HepG2 (cell line): ENCODE results near the gene CADM2. TPM values are rescaled to one million over a fixed set of nuclear protein-coding genes. Genes with fewer than 3 reads are reported as not detected.
A peak's percentile ranks its signal among the peaks of the same experiment; 100 is the strongest.

Source experiments
- ATAC-seq: fragments of 200-7000 bp; cut with Tn5 transposase; 3 replicates; pipeline ENCODE4 v1.9.1; 2020; ENCODE audit warnings: mild to moderate bottlenecking, moderate library complexity
- BruUV-seq: library from RNA; stranded (reverse); fragments of 400-500 nt; replicated peaks from 2 replicates; lab custom pipeline; 2021; lab: Mats Ljungman, UMichigan
- CTCF ChIA-PET: fragments of 300-600 bp; formaldehyde crosslinking; extraction: SDS; loops from one replicate; lab custom pipeline; 2021; ENCODE audit warnings: low total read pairs, inconsistent platforms, low intra/inter-chr PET ratio; lab: Yijun Ruan, JAX
- POLR2A ChIA-PET: fragments of 350-600 bp; sonication (Branson Sonifier 250); formaldehyde crosslinking; loops from one replicate; lab custom pipeline; 2020; ENCODE audit warnings: antibody characterized with exemption, inconsistent platforms; lab: Yijun Ruan, JAX
- DNase-seq: peaks from one replicate; pipeline ENCODE4 v3.0.0-alpha.2; 2015; ENCODE audit warnings: low spot score
- FAIRE-seq: peaks from 3 replicates; lab custom pipeline; 2011; peaks lifted over from hg19 to GRCh38; lab: Jason Lieb, UNC
- H2AFZ ChIP-seq: one replicate; pipeline ENCODE4 v1.6.1; 2011; ENCODE audit warnings: low read length, inconsistent platforms
- H3K27ac ChIP-seq: fragments of 300-600 bp; 3 replicates; pipeline ENCODE4 v1.8.0; 2011; ENCODE audit warnings: mixed run types, mild to moderate bottlenecking, mixed read lengths, low read length, inconsistent platforms; ENCODE audit not compliant: insufficient read depth; ENCODE audit errors: extremely low read length
- H3K27me3 ChIP-seq, 2 experiments: fragments of 200-600 bp in 1 of 2; 2 replicates in 1 of 2; 3 replicates in 1 of 2; pipeline versions ENCODE4 v1.6.0 to v1.8.0; 2011; ENCODE audit warnings: low read length in 2 of 2, mild to moderate bottlenecking in 2 of 2, moderate library complexity in 2 of 2, inconsistent platforms in 1 of 2; ENCODE audit not compliant: insufficient read depth in 2 of 2, control insufficient read depth in 1 of 2
- H3K36me3 ChIP-seq, 2 experiments: fragments of 200-600 bp in 1 of 2; replicated peaks in 1 of 2; 2 replicates in 1 of 2; 3 replicates in 1 of 2; pipeline versions ENCODE4 v1.5.1 to v1.8.0; 2011; ENCODE audit warnings: low read length in 2 of 2, inconsistent platforms in 1 of 2; ENCODE audit not compliant: insufficient read depth in 2 of 2, control insufficient read depth in 1 of 2
- H3K4me1 ChIP-seq: 2 replicates; pipeline ENCODE4 v1.5.1; 2012; ENCODE audit warnings: low read length, inconsistent platforms; ENCODE audit not compliant: insufficient read depth
- H3K4me2 ChIP-seq: 2 replicates; pipeline ENCODE4 v1.6.0; 2011; ENCODE audit warnings: low read depth, low read length, inconsistent platforms
- H3K4me3 ChIP-seq, 3 experiments: fragments of 200-600 bp in 1 of 3; sonication (generic), shearing (Covaris generic) in 1 of 3; replicated peaks in 1 of 3; 2 replicates each; pipeline ENCODE4 v1.5.1; 2011 to 2016; ENCODE audit warnings: low read length in 3 of 3, inconsistent platforms in 2 of 3, low read depth in 2 of 3, mild to moderate bottlenecking in 2 of 3, control low read depth in 1 of 3, mixed read lengths in 1 of 3; ENCODE audit not compliant: insufficient read depth in 1 of 3
- H3K79me2 ChIP-seq: one replicate; pipeline ENCODE4 v1.6.1; 2011; ENCODE audit warnings: low read length, inconsistent platforms; ENCODE audit not compliant: insufficient read depth
- H3K9ac ChIP-seq: 2 replicates; pipeline ENCODE4 v1.6.0; 2011; ENCODE audit warnings: mild to moderate bottlenecking, low read depth, low read length, inconsistent platforms; ENCODE audit not compliant: insufficient read depth
- H3K9me3 ChIP-seq: 2 replicates; pipeline ENCODE4 v1.5.1; 2012; ENCODE audit warnings: mild to moderate bottlenecking, low read length
- H4K20me1 ChIP-seq: 2 replicates; pipeline ENCODE4 v1.6.0; 2011; ENCODE audit warnings: inconsistent platforms, mild to moderate bottlenecking, low read length, moderate library complexity; ENCODE audit not compliant: insufficient read depth
- CC2D1A ChIP-seq: sonication (generic); formaldehyde crosslinking; IDR thresholded peaks from 2 replicates; pipeline ENCODE4 v1.8.1; 2023; ENCODE audit warnings: mild to moderate bottlenecking, missing genetic modification reagents
- MAFF ChIP-seq: IDR thresholded peaks from 2 replicates; pipeline ENCODE4 v1.6.1; 2011; ENCODE audit warnings: low read depth, low read length, improper control_type of control experiment
- MAFK ChIP-seq, 2 experiments: IDR thresholded peaks in 1 of 2; conservative IDR thresholded peaks in 1 of 2; 2 replicates each; pipeline ENCODE4 v1.6.1; 2011; ENCODE audit warnings: improper control_type of control experiment in 2 of 2, low read length in 2 of 2
- MLXIP ChIP-seq: sonication (generic); formaldehyde crosslinking; IDR thresholded peaks from 2 replicates; pipeline ENCODE4 v1.9.0; 2021; ENCODE audit warnings: missing genetic modification reagents, borderline replicate concordance
- WGBS: methylation state at CpG from one replicate; pipeline ENCODE4 v1.1.6; 2017; ENCODE audit warnings: low lambda C conversion rate; 5-methylcytosine and 5-hydroxymethylcytosine counted together
- in situ Hi-C: cut with HindIII; loops from 2 replicates; pipeline ENCODE4 v1.10.0; 2017; ENCODE audit warnings: low pct_unique_long_range_greater_than_20kb; ENCODE audit not compliant: extremely low pct_ligation_motif_present
- intact Hi-C: fragments of 100-400 bp; cut with micrococcal nuclease; formaldehyde crosslinking; loops from one replicate; pipeline ENCODE4 v1.10.0; 2022; ENCODE audit not compliant: unreplicated experiment
- polyA plus RNA-seq, 8 experiments: library from polyadenylated mRNA; depleted of rRNA in 3 of 8; stranded (reverse) in 7 of 8; unstranded in 1 of 8; fragments of >200 nt; fragmentation: Illumina TruSeq in 4 of 8; extraction: Trizol in 4 of 8; gene quantifications; 2 replicates each; pipeline versions ENCODE4 v1.2.1 to v1.2.3, GENCODE V29; 2011 to 2016; ENCODE audit warnings: low read depth in 4 of 8, missing spikeins in 1 of 8, mixed read lengths in 1 of 8; ENCODE audit not compliant: insufficient read depth in 1 of 8
- total RNA-seq, 5 experiments: library from RNA; depleted of rRNA; stranded (reverse); fragments of >200 nt; fragmentation: Illumina TruSeq; extraction: Trizol; gene quantifications; 2 replicates each; pipeline ENCODE4 v1.2.3, GENCODE V29; 2016; ENCODE audit warnings: low read depth in 1 of 5

CADM2 gene
- total and polyA plus RNA-seq, 2 of the 13 experiments (the other 11 are each of a cell fraction or from before 2014, with no cell fraction given): not detected

GRCh38 chr3:85176799-85177198 is 218.0 kb downstream of the CADM2 start (continued):
- TF ChIP-seq CC2D1A (CRISPR knock-in tag): no peak

GRCh38 chr3:85182975-85183752 is 224.4 kb downstream of the CADM2 start:
- no peak overlapping the region for H3K27ac ChIP-seq
- H3K4me1 ChIP-seq: no peaks in the 10 kb centered on the region
- H3K27me3 ChIP-seq: no peaks in the 10 kb centered on the region
- no peak overlapping the region for H3K4me3 ChIP-seq
- H2AFZ ChIP-seq: no peak overlapping the region
- ChIA-PET POLR2A (no interaction called here), CTCF (no interaction called here)
- no peaks in the 10 kb centered on the region for H4K20me1 ChIP-seq
- no TSS peak for BruUV-seq
- H3K36me3 ChIP-seq: no peaks in the 10 kb centered on the region
- H3K9me3 ChIP-seq: no peaks in the 10 kb centered on the region
- 18% methylated on average over 3 of the region's 3 CpGs for WGBS
- no peak overlapping the region for H3K4me2 ChIP-seq
- FAIRE-seq: no peak
- in situ Hi-C loops: no loop called here
- ATAC-seq: no peak
- no peak for TF ChIP-seq MLXIP (CRISPR knock-in tag)
- peak; percentile 54; the same call in 1 of the 2 replicates for TF ChIP-seq MAFF
- TF ChIP-seq MAFK (conservative IDR thresholded peaks at IDR 0.05 in 1 of 2, IDR thresholded peaks at IDR 0.05 in 1 of 2; ENCODE audit: low read length in 2 of 2): peak; percentile 37 to 75; a peak in 3 of 4 replicates
- H3K79me2 ChIP-seq: no peaks in the 10 kb centered on the region
- intact Hi-C loops: no loop called here
- DNase-seq: no peak
- H3K9ac ChIP-seq: no peak overlapping the region
